Stimulated activated CD8-positive, alpha-beta memory T cell treated with anti-CD3 and anti-CD28 coated beads, Interleukin-4, amount 100 ng/mL, for 4 hours (primary cell): Measurements from ENCODE around the gene COL1A2.

ENCODE experiments used
- DNase-seq, 2 donors: peaks; one replicate each; pipeline ENCODE4 v3.0.0-alpha.2; 2020; ENCODE audit warnings: low read depth in 2 of 2, low spot score in 1 of 2

Gene COL1A2

GRCh38 chr7:94382746-94383145 is 11.9 kb upstream of the COL1A2 start:
- DNase-seq = no peak

GRCh38 chr7:94384315-94384714 is 10.4 kb upstream of the COL1A2 start:
- no peak for DNase-seq

GRCh38 chr7:94386416-94386815 is 8.3 kb upstream of the COL1A2 start:
- DNase-seq = no peak

- no peak for DNase-seq
Measured at GRCh38 chr7:94388540-94388939, 6.2 kb upstream of the COL1A2 start.

- no peak for DNase-seq
Measured at GRCh38 chr7:94389381-94389780, 5.3 kb upstream of the COL1A2 start.

- DNase-seq = no peak
Measured at GRCh38 chr7:94391726-94392392, 2.8 kb upstream of the COL1A2 start.

GRCh38 chr7:94392393-94392786 is 2.3 kb upstream of the COL1A2 start:
- DNase-seq = no peak

GRCh38 chr7:94393246-94394108 is 1.2 kb upstream of the COL1A2 start:
- no peak for DNase-seq

GRCh38 chr7:94394109-94394436 is 622 bp upstream of the COL1A2 start:
- DNase-seq = no peak

GRCh38 chr7:94395141-94396036 is 694 bp downstream of the COL1A2 start:
- DNase-seq = no peak

- DNase-seq = no peak
Measured at GRCh38 chr7:94396037-94396431, 1.3 kb downstream of the COL1A2 start.

- no peak for DNase-seq
Measured at GRCh38 chr7:94396596-94396995, 1.9 kb downstream of the COL1A2 start.

- no peak for DNase-seq
Measured at GRCh38 chr7:94397722-94398121, 3.0 kb downstream of the COL1A2 start.

GRCh38 chr7:94398841-94399240 is 4.1 kb downstream of the COL1A2 start:
- no peak for DNase-seq

GRCh38 chr7:94400022-94400421 is 5.3 kb downstream of the COL1A2 start:
- DNase-seq = no peak

GRCh38 chr7:94400643-94401427 is 6.1 kb downstream of the COL1A2 start:
- DNase-seq = no peak

GRCh38 chr7:94401428-94401814 is 6.7 kb downstream of the COL1A2 start:
- no peak for DNase-seq

GRCh38 chr7:94403546-94403945 is 8.9 kb downstream of the COL1A2 start:
- DNase-seq = no peak

- DNase-seq = no peak
Measured at GRCh38 chr7:94405506-94405905, 10.8 kb downstream of the COL1A2 start.

- no peak for DNase-seq
Measured at GRCh38 chr7:94406696-94407095, 12.0 kb downstream of the COL1A2 start.
